IPS DF 4.7 (cell line): ENCODE results near the gene NCOR1.
"Not testable (repeated sequence)": the region's sequence is repeated elsewhere in the genome, so short reads cannot be mapped to it uniquely, and the experiment has no call there.

Experiments used
- DNase-seq: peaks from one replicate; pipeline ENCODE4 v3.0.0-alpha.2; 2013; ENCODE audit warnings: low spot score; ENCODE audit errors: extremely low read depth

Gene NCOR1

DNA sequence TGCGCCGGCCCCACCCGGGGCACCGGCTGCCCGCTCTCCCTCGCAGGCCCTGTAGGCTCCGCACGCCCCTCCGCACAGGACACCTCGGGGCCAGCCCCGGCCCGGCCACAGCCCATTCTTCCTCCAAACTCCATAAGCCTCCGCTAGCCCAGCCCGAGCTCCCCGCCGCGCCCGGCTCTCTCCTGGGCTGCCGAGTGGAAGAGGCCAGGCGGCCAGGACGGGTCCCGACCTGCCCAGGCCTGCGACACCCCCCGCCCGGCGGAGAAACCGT, 397 bp downstream of the NCOR1 start:
- no peak for DNase-seq

DNA sequence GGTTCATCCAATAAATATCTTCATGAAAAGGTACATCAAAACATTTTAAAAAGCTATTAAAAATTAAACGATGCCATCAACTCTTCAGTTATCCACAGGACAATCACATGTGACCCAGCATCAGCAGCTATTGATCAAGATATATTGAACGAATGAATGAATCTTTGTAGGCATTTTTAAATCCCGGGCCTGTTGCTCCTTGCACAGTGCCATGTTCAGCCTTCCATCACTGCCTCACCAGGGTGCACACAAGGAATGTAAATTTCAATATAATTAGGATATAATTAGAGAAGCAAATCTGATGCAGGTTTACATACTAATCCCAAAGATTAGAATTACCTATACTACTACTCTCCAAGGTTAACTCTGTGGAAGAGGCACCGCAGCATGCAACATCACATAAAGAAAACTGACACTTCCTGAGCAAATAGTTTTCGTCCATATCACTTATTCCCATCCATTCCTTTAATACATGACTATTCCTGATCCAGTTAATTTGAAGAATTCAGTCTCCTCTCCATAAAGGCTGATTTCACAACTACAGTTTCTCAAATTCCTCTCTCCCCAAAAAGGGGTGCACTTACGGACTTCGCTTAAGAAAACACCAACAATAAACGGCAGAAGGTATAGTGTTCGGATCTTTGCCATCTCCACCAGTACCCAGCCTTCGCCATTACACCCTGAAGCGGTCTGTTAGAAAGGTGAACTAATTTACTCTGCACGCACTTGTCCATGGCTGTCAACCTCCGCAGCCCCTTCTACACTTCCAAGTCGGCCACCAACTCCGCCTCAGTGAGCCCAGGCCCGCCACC, 938 bp downstream of the NCOR1 start:
- no peak for DNase-seq

DNA sequence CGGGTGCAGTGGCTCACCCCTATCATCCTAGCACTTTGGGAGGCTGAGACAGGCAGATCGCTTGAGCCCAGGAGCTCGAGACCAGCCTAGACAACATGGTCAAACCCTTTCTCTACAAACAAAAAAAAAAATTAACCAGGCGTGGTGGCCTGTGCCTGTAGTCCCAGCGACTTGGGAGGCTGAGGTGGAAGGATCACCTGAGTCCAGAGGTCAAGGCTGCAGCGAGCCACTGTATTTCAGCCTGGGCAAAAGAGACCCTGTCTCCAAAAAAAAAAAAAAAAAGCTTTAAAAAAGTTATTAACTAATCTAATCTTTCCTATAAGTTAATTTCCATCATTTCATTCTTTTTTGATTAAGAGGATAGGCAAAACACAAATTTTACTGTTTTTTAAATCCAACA, 2.5 kb downstream of the NCOR1 start:
- no peak for DNase-seq

DNA sequence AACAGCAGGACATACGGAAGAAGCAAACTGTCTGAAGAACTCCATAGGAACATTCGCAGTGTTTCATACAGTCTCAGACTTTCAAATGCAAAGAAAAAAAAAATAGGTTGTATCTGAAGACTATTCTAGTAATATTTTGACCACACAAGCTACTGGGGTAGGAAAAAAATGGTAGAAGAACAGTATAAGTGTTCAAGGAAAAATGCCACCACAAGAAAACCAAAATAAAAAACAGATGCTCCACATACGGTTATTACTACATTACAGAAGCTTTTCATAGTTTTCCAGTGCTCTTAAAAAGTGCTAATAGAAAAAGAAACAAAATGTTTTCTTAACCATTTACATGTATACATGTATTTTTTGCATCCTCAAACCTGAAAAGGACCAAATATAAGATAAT, 3.7 kb downstream of the NCOR1 start:
- no peak for DNase-seq

DNA sequence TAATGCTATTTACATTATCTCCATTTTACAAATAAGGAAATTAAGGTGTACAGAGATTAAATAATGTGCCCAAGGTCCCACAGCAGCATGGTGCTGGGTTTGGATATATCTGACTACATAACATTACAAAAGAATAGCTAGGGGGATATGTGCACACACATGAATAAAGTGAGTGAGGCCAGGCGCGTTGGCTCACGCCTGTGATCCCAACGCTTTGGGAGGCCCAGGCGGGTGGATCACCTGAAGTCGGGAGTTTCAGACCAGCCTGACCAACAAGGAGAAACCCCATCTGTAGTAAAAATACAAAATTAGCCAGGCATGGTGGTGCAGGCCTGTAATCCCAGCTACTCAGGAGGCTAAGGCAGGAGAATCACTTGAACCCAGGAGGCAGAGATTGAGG, 10.6 kb downstream of the NCOR1 start:
- DNase-seq, result not testable (repeated sequence)

DNA sequence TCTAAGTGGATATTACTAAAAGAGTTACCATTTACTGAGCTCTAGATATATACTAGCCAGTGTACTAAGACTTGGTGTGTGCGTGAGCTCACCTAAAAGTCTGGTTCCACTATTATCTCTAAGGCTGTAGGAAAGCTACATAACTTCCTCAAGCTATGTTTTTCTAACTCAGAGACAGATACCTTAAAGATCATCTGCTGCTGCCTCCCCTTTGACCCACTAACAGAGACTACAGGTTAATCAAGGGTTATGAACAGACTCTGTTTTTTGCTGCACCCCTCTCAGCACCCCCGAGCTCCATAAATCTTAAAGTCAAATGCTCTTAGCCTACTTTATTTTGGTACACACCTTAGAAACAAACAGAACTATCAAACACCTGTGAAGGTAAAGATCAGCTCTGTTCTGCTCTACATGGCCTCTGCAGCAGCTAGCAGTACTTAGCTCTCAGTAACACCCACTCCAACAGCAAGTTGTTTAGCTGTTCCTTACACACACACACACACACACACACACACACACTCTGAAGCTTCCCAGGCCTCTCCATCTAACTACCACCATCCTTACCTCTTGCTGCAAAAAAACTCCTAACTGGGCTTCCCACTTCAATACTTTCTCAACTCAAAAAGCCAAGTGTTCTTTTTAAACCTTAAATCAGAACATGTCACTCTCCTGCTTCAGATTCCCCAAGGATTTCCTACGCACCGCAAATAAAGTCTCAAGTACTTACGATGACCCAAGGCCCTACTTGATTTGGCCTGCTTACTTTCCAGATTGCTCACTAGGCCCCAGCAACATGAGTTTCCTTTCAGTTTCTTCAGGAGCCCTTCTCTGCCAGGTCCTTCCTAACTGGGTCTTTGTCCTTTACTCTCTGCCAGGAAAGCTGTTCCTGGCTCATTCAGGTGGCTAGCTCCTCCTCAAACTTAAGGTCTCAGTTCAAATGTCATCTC, 12.5 kb downstream of the NCOR1 start:
- DNase-seq, result not testable (repeated sequence)

DNA sequence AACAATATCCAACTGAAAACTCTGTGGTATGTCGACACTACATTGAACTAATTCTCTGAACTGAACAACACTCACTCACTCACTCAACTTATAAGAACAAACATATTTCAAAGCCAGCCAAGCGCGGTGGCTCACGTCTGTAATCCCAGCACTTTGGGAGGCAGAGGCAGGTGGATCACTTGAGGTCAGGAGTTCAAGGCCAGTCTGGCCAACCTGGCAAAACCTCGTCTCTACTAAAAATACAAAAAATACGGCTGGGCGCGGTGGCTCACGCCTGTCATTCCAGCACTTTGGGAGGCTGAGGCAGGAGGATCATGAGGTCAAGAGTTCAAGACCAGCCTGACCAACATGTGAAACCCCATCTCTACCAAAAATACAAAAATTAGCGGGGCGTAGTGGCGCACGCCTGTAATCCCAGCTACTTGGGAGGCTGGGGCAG, 13.6 kb downstream of the NCOR1 start:
- not testable (repeated sequence) for DNase-seq

DNA sequence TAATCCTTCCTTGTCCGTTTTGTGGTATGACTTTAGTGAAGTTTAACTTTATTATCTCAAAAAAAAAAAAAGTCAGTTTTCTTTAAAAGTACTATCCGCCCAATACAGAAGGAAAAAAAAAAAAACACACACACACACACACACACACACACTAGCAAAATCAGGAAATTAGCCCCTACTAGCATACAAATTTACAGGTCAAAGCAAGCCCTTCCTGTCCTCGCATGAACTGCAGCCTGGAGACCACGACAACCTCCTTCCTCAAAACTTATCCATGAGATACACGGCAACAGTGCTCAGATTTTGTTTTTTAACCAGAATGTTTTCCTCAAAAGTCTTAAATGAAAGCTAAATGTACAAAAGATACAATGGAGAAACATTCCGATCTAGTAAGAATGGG, 16.2 kb downstream of the NCOR1 start:
- no peak for DNase-seq

DNA sequence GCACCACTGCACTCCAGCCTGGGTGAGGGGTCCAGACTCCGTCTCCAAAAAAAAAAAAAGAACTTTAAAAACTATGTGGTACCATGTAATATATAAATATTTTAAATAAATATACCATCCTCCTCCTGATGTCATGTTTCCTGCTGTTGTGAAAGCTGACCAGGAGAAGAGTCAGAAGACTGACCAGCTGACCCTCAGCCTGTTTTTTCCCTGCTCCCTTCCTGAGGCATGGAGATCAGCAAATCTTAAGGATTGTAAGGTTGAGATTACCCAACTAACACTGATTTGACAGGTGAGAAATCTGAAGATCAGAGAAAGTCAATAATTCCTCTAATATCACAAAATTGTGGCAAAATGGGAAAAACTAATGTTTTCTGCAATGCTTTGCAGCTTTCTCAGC, 18.1 kb downstream of the NCOR1 start:
- no peak for DNase-seq

DNA sequence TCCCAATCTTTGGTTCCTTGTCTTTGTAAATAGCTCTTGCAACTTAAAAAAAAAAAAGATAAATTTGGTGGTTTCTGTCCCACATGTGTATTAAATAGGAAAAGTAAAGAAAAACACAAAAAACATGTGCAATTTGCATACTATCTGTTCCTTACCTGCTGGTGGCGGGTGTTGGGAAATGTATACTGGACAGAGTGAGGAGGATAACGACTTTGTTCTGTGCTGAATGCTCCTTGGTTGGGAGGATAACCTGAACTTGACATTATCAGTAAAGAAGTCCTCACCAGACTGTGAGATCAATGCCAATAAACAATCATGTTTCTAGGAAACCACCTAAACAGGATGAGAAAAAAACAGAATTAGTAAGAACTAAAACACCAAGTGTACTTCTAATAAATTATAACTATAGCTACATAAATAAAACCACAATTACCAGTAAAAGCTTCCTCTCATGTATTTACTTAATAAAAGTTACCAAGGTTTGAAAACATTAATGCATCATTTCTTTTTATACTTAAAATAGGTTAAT, 21.0 kb downstream of the NCOR1 start:
- not testable (repeated sequence) for DNase-seq

DNA sequence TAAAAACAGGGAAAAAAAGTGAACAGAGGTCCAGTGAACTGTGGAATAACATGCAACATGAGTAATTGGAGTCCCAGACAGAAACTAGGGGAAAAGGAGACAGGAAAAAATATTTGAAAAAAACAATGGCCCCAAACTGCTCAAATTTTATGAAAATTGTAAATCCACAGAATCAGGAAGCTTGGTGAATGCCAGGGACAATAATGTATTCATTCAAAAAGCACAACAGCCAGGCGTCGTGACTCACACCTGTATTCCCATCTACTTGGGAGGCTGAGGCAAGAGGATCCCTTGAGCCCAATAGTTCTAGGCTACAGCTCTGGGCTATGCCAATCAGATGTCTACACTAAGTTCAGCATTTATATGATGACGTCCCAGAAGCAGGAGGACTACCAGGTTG, 23.7 kb downstream of the NCOR1 start:
- no peak for DNase-seq

DNA sequence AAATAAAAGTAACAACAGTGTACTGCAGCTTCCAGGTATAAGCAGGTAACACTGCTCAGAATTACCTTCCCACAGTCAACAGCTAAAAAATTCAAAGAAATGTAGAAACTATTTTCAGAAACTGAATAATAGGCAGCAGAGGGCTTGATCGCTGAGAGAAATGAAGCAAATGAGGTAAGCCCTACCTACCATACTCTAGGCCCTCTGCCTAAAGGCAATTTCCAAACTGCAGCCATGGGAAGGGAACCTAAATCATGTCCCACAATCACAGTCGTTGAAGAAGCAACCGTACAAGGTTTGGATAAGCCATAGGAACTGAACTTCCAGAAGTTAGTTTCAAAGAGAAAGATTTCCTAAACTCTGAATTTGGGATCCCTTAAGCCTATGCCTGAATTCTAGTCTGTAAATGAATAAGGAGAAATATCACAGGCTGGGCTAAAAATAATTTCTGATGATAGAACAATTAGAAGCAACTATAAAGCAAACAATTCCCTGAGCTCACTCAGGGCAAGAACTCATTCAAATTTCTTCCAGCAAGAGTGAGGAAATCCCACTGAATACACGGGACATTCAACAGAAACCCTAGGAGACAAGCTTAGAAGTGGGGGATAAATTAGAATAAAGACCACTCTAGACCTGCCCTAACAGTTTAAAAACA, 24.5 kb downstream of the NCOR1 start:
- DNase-seq, result no peak

DNA sequence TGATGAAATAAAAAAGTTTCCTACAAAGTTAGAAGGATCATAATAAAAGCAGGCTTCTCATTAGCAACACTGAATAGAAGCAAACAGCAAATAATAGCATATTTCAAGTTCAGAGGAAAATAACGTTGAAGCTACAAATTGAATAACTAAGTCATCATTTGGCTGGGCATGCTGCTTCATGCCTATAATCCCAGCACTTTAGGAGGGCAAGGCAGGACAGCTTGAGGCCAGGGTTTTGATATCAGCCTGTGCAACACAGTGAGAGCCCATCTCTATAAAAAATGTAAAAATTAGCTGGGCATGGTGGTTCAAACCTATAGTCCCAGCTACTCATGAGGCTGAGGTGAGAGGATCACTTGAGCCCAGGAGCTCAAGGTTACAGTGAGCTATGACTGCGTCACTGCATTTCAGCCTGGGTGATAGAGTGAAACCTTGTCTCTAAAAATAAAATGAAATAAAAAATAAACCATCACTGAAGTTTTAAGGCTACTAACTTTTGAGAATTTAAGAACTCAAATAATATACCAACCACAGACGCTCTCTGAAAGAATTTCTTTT, 25.5 kb downstream of the NCOR1 start:
- no peak for DNase-seq

DNA sequence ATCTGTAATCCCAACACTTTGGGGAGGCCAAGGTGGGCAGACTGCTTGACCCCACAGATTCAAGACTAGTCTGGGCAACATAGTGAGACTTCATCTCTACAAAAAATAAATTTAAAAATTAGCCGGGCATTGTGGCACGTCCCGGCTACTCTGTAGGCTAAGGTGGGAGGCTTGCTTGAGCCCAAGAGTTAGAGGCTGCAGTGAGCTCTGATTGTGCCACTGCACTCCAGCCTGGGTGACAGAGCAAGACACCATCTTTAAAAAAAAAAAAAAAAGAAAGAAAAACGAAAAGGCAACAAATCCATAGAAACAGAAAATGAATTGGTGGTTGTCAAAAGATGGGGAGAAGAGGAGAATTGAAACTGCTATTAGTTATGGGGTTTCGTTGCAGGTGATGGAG, 27.7 kb downstream of the NCOR1 start:
- DNase-seq, result no peak

DNA sequence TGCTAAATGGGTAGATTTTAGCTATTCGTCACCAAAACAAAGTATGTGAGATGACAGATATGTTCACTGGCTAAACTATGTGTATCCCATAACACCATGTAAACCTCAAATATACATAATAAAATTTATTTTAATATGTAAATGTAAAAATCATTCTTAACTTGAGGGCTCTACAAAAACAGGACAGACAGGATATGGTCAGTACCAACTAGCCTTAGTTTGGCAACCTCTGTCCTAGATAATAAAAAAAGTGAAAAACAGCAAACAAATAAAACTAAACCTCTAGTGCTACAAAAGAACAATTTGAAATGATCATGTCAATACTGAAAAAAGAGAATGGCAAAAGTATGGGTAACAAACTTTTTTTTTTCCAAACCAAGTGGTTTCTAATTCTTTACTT, 33.8 kb downstream of the NCOR1 start:
- DNase-seq, result no peak

DNA sequence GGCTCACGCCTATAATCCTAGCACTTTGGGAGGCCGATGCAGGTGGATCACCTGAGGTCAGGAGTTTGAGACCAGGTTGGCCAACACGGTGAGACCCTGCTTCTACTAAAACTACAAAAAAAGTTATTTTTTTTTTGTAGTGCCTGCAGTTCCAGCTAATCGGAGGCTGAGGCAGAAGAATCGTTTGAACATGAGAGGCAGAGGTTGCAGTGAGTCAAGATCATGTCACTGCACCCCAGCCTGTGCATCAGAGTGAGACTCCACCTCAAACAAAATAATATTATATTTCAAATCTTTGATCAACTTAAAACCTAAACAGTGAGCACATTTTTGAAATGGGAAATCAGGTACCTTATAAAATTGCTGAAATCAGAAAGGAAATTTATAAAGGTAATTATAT, 36.5 kb downstream of the NCOR1 start:
- DNase-seq, result no peak

DNA sequence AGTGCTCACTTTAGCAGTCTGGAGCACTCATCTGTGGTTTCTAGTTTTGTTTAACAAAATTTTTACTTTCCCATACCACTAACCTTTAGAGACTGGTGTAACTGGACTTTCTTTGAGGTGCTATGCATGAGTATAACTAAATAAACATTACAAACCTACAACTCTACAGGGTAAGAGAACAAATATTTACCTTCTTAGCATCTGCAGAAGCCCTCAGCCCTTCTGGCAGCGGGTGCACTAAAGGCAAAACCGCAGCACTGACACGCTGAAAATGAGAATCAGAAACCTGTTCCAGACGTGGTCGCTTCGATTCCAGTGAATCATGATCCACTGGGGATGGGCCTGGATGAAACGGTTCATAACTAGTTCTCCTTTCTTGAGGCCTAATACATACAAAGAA, 43.7 kb downstream of the NCOR1 start:
- DNase-seq, result no peak

DNA sequence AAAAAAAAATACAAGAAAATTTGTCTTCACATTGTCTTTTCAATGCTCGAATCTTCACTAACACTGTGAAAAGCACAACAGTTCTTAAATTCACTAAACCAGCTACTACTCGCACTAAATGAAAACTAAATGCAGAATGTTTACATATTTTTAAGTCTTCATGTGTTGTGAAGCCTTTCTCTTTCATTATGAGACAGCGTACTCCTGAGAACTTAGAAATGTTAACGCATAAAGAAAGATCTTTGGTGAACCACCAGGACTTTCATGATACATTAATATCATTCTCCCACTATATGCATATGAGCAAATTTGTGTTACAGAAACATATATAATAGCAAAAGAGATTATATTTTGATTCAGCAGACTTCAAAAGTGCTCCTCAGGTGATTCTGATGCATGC, 48.6 kb downstream of the NCOR1 start:
- not testable (repeated sequence) for DNase-seq

DNA sequence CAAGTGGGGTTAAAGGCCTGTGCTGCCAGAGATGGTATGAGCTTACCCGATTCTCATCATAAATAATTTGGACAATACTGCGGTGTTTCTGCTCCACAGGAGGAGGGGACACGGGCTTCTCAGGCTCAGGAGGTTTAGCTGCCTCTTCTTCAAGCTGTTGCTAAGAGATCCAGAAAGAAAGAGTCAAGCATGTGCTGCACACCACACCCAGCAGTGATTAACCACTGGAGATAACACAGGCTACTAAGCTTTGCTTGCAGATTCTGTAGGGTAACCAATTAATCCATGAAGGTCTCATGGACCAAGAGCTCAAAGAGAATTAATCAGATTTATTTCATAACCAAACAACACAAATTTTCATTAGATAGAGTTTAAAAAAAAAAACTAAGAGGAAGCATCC, 56.6 kb downstream of the NCOR1 start:
- no peak for DNase-seq

DNA sequence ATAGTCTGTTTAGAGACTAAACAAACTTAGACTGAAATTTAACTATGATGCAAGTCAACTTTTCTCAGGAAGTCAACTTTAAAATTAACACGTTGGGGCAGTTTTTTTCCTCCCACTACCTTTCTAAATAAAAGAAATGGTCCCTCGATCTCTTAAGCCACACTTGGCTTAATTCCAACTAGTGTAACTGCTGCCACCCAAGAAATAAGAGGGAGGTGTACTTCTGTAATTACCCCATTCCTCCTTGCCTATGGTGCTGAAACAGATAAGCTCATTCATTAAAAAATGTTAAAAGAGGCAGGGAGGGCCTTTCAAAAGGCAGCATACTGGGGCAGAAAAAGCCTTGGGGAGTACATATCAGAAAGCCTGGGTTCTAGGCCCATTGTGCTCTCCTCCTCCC, 59.8 kb downstream of the NCOR1 start:
- no peak for DNase-seq

DNA sequence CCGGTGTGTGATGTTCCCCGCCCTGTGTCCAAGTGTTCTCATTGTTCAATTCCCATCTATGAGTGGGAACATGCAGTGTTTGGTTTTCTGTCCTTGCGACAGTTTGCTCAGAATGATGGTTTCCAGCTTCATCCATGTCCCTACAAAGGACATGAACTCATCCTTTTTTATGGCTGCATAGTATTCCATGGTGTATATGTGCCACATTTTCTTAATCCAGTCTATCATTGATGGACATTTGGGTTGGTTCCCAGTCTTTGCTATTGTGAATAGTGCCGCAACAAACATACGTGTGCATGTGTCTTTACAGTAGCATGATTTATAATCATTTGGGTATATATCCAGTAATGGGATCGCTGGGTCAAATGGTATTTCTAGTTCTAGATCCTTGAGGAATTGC, 63.0 kb downstream of the NCOR1 start:
- DNase-seq, result not testable (repeated sequence)
